Measurements from ENCODE around the gene PCBD1. TPM values are rescaled to one million over a fixed set of nuclear protein-coding genes. Genes with fewer than 3 reads are reported as not detected.

Gene PCBD1
- 100 to 1,000 TPM; 107 to 119 (median 112) TPM for polyA plus RNA-seq (ENCODE audit: insufficient read length in 3 of 3)
- long read RNA-seq, donor 1, transcript PCBD1-201 (4 exons, 1,006 nt): major isoform, 76 of 92 reads
- long read RNA-seq, donor 1, partial matches to known transcripts: 12 of 92 reads
- long read RNA-seq, donor 1, other reads (novel, unspliced or antisense): 0 of 92 reads
- long read RNA-seq, donor 2, transcript PCBD1-201 (4 exons, 1,006 nt): major isoform, 64 of 86 reads
- long read RNA-seq, donor 2, partial matches to known transcripts: 20 of 86 reads
- long read RNA-seq, donor 2, other reads (novel, unspliced or antisense): 0 of 86 reads
- long read RNA-seq, donor 3, transcript PCBD1-201 (4 exons, 1,006 nt): major isoform, 127 of 160 reads
- long read RNA-seq, donor 3, partial matches to known transcripts: 32 of 160 reads
- long read RNA-seq, donor 3, other reads (novel, unspliced or antisense): 0 of 160 reads
- long read RNA-seq, donor 4, transcript PCBD1-201 (4 exons, 1,006 nt): major isoform, 63 of 86 reads
- long read RNA-seq, donor 4, partial matches to known transcripts: 21 of 86 reads
- long read RNA-seq, donor 4, other reads (novel, unspliced or antisense): 0 of 86 reads
- long read RNA-seq, donor 5: 0 reads
- long read RNA-seq, donor 6, transcript PCBD1-201 (4 exons, 1,006 nt): major isoform, 71 of 148 reads
- long read RNA-seq, donor 6, partial matches to known transcripts: 74 of 148 reads
- long read RNA-seq, donor 6, other reads (novel, unspliced or antisense): 0 of 148 reads
- long read RNA-seq, donor 7, transcript PCBD1-201 (4 exons, 1,006 nt): major isoform, 102 of 134 reads
- long read RNA-seq, donor 7, partial matches to known transcripts: 24 of 134 reads
- long read RNA-seq, donor 7, other reads (novel, unspliced or antisense): 7 of 134 reads
- long read RNA-seq, donor 8, transcript PCBD1-201 (4 exons, 1,006 nt): major isoform, 183 of 247 reads
- long read RNA-seq, donor 8, partial matches to known transcripts: 47 of 247 reads
- long read RNA-seq, donor 8, other reads (novel, unspliced or antisense): 12 of 247 reads
- long read RNA-seq, donor 9, transcript PCBD1-201 (4 exons, 1,006 nt): major isoform, 71 of 98 reads
- long read RNA-seq, donor 9, partial matches to known transcripts: 24 of 98 reads
- long read RNA-seq, donor 9, other reads (novel, unspliced or antisense): 0 of 98 reads
- long read RNA-seq, donor 10, transcript PCBD1-203 (3 exons, 389 nt): minor isoform, 5 of 109 reads
- long read RNA-seq, donor 10, transcript PCBD1-201 (4 exons, 1,006 nt): major isoform, 78 of 109 reads
- long read RNA-seq, donor 10, partial matches to known transcripts: 17 of 109 reads
- long read RNA-seq, donor 10, other reads (novel, unspliced or antisense): 9 of 109 reads
- long read RNA-seq, donor 11, transcript PCBD1-201 (4 exons, 1,006 nt): major isoform, 51 of 61 reads
- long read RNA-seq, donor 11, partial matches to known transcripts: 6 of 61 reads
- long read RNA-seq, donor 11, other reads (novel, unspliced or antisense): 0 of 61 reads
- long read RNA-seq, donor 12, transcript PCBD1-201 (4 exons, 1,006 nt): major isoform, 41 of 61 reads
- long read RNA-seq, donor 12, partial matches to known transcripts: 19 of 61 reads
- long read RNA-seq, donor 12, other reads (novel, unspliced or antisense): 0 of 61 reads
- long read RNA-seq, donor 13: 0 reads
- long read RNA-seq, donor 14, transcript PCBD1-201 (4 exons, 1,006 nt): major isoform, 75 of 95 reads
- long read RNA-seq, donor 14, partial matches to known transcripts: 19 of 95 reads
- long read RNA-seq, donor 14, other reads (novel, unspliced or antisense): 0 of 95 reads
- long read RNA-seq, donor 15, transcript PCBD1-201 (4 exons, 1,006 nt): major isoform, 37 of 76 reads
- long read RNA-seq, donor 15, partial matches to known transcripts: 36 of 76 reads
- long read RNA-seq, donor 15, other reads (novel, unspliced or antisense): 0 of 76 reads
- long read RNA-seq, donor 16, transcript PCBD1-201 (4 exons, 1,006 nt): major isoform, 170 of 232 reads
- long read RNA-seq, donor 16, partial matches to known transcripts: 39 of 232 reads
- long read RNA-seq, donor 16, other reads (novel, unspliced or antisense): 16 of 232 reads

- DNase-seq (ENCODE audit: extremely low read depth in 1 of 11, low read depth in 9 of 11, low spot score in 4 of 11): peak in 10 of 11 donors; percentile 39 to 78 (median 68)
These were observed at the start of gene PCBD1 for GRCh38 chr10:70887804-70888800. Gene PCBD1 (minus strand): TSS chr10:70888565. CDS start chr10:70888533, 32 bp downstream.

- no peak for DNase-seq (ENCODE audit: extremely low read depth in 1 of 11, low read depth in 9 of 11, low spot score in 4 of 11)
These were observed 49.3 kb upstream of the PCBD1 start for GRCh38 chr10:70937661-70938060.

GRCh38 chr10:70936111-70936510 lies 47.7 kb upstream of the PCBD1 start:
- no peak for DNase-seq (ENCODE audit: extremely low read depth in 1 of 11, low read depth in 9 of 11, low spot score in 4 of 11)

DNA sequence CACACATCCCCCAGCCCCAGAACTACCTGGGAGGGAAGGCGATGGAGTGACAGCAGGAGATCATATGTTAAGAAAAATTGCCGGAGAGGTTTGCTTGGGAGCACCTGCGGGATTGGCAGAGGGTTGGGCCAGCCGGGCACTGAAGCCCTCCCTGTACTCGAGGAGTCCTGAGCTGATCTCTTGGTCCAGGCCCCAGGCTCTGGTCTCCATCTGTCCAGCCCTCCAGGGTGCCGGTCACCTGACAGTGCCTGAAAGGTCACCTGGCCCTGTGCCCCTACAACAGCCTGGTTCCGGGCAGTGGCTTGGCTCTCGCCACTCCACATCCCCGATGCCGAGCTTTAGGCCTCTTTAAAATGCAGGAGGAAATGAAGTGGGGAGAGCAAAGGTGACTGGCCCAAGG lies 47.3 kb upstream of the PCBD1 start:
- no peak for DNase-seq (ENCODE audit: extremely low read depth in 1 of 11, low read depth in 9 of 11, low spot score in 4 of 11)

DNA sequence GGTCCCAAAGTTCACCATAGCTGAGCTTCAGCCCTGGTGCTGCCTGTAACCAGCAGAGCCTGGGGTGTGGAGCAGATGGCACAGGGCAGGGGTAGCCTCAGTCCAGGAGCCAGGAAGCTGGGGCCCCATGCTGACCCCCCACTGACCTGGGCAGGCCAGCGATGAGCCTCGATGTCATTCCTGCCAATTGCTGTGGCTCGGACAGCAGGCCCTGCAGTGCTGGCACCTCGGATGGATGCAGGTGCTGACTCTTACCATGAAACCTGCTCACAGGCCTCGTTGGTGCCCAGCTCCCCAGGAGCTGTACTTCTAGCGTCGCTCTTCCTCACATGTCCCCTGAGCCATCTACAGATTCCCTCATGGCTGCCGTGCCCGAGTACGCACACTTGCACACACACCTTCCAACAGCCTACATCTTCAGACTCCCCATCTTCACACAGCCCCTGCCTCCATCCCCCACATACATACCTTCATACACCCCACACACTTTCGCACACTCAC lies 46.8 kb upstream of the PCBD1 start:
- DNase-seq (ENCODE audit: extremely low read depth in 1 of 11, low read depth in 9 of 11, low spot score in 4 of 11): no peak

- no peak for DNase-seq (ENCODE audit: extremely low read depth in 1 of 11, low read depth in 9 of 11, low spot score in 4 of 11)
These were observed 46.3 kb upstream of the PCBD1 start for GRCh38 chr10:70934701-70935100.

- DNase-seq (ENCODE audit: extremely low read depth in 1 of 11, low read depth in 9 of 11, low spot score in 4 of 11): peak in 8 of 11 donors; percentile 43 to 64 (median 56)
These were observed 44.2 kb upstream of the PCBD1 start for GRCh38 chr10:70932392-70933196.

- DNase-seq (ENCODE audit: extremely low read depth in 1 of 11, low read depth in 9 of 11, low spot score in 4 of 11): no peak
These were observed 42.9 kb upstream of the PCBD1 start for GRCh38 chr10:70931168-70931815.

- no peak for DNase-seq (ENCODE audit: extremely low read depth in 1 of 11, low read depth in 9 of 11, low spot score in 4 of 11)
These were observed 42.1 kb upstream of the PCBD1 start for GRCh38 chr10:70930263-70931000.

- no peak for DNase-seq (ENCODE audit: extremely low read depth in 1 of 11, low read depth in 9 of 11, low spot score in 4 of 11)
These were observed 39.8 kb upstream of the PCBD1 start for GRCh38 chr10:70928140-70928539.

- DNase-seq (ENCODE audit: extremely low read depth in 1 of 11, low read depth in 9 of 11, low spot score in 4 of 11): peak in 3 of 11 donors; percentile 54 to 63 (median 57)
These were observed 39.0 kb upstream of the PCBD1 start for GRCh38 chr10:70927189-70927943.

DNA sequence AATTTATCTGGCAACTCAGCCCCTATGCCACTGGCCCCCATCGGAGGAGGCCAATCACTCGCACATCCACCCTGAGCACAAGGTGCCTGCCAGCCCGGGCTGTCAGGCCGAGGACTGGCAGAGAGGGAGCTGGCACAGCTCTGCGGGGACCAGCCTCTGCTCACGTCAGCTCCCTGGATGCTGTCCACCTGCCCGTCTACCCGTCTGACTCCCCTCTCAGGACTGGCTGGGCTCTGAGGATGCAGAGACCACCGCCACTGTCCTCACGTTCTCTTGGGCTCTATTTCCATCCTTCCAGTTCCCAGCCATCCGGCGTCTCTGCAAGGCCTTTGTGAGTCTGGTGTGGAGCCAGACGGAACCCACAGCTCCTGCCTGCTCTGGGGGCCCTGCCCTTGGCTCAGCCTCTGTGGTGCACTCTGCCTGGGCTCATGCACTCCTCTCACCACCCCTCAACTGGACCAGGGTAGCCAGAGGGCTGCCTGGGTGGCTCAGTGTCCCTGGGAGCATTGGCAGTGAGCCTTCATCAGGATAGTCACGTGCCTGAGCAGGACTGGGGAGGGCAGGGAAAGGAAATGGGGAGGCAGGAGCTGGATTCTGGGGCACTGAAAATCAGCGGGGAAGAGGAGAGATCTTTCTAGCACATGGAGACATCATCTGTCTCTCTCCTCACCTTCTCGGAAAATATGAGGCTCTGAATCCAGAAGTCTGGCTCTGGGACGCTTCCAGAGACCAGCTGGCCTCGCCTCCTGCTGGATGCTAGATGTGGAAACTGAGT lies 38.0 kb upstream of the PCBD1 start:
- DNase-seq (ENCODE audit: extremely low read depth in 1 of 11, low read depth in 9 of 11, low spot score in 4 of 11): no peak
